Muscle of leg (tissue), 11 donors: ENCODE measurements around the gene SULF2. TPM values are rescaled to one million over a fixed set of nuclear protein-coding genes. Genes with fewer than 3 reads are reported as not detected.

Source experiments
- DNase-seq: peaks from one replicate; pipeline ENCODE4 v3.0.0; 2013
- H3K27ac ChIP-seq: one replicate; pipeline ENCODE4 v1.5.1; 2013; ENCODE audit warnings: mild to moderate bottlenecking, low read length, control low read depth
- H3K27me3 ChIP-seq: one replicate; pipeline ENCODE4 v1.6.1; 2013; ENCODE audit warnings: low read length; ENCODE audit not compliant: control insufficient read depth, insufficient read depth
- H3K36me3 ChIP-seq: one replicate; pipeline ENCODE4 v1.6.1; 2013; ENCODE audit warnings: low read length; ENCODE audit not compliant: control insufficient read depth, insufficient read depth
- H3K4me1 ChIP-seq: one replicate; pipeline ENCODE4 v1.6.1; 2013; ENCODE audit warnings: low read length; ENCODE audit not compliant: control insufficient read depth, insufficient read depth
- H3K4me3 ChIP-seq: one replicate; pipeline ENCODE4 v1.5.1; 2013; ENCODE audit warnings: low read length, control low read depth
- H3K9me3 ChIP-seq: replicated peaks from 2 replicates; pipeline ENCODE4 v1.6.1; 2013; ENCODE audit warnings: low read depth, low read length; ENCODE audit not compliant: control insufficient read depth
- WGBS: methylation state at CpG from one replicate; pipeline ENCODE4 v1.1.5; 2013; ENCODE audit warnings: missing lambda C conversion rate; ENCODE audit not compliant: insufficient coverage; 5-methylcytosine and 5-hydroxymethylcytosine counted together
- polyA plus RNA-seq, 8 donors: library from polyadenylated mRNA; unstranded; fragments of 120-200 nt; gene quantifications; one replicate each; pipeline versions ENCODE4 v1.2.1 to v1.2.3, GENCODE V29; 2013; ENCODE audit warnings: inconsistent platforms in 1 of 8, low replicate concordance in 1 of 8; ENCODE audit not compliant: insufficient read length in 8 of 8, insufficient read depth in 1 of 8
- total RNA-seq: library from RNA; stranded (reverse); fragments of 120-200 nt; gene quantifications from one replicate; pipeline ENCODE4 v1.2.4, GENCODE V29; 2013

Gene SULF2
- total and polyA plus RNA-seq, 9 donors, result 31.6 to 121 (median 56.4) TPM

GRCh38 chr20:47753576-47754387 lies 31.5 kb downstream of the SULF2 start:
- no peaks in the 10 kb centered on the region for H3K36me3 ChIP-seq
- H3K4me3 ChIP-seq, result no peak overlapping the region
- no peak overlapping the region for H3K27ac ChIP-seq
- peaks cover 18% of the 10 kb centered on the region for H3K4me1 ChIP-seq
- H3K27me3 ChIP-seq, result peaks cover 7% of the 10 kb centered on the region
- WGBS, result 57% methylated on average over 5 of the region's 14 CpGs
- H3K9me3 ChIP-seq, result no peaks in the 10 kb centered on the region
- DNase-seq, result no peak

- no peak for DNase-seq
- peaks cover 5% of the 10 kb centered on the region for H3K27me3 ChIP-seq
- H3K9me3 ChIP-seq, result no peaks in the 10 kb centered on the region
- H3K4me1 ChIP-seq, result peaks cover 9% of the 10 kb centered on the region
- no peaks in the 10 kb centered on the region for H3K36me3 ChIP-seq
- no peak overlapping the region for H3K4me3 ChIP-seq
- no peak overlapping the region for H3K27ac ChIP-seq
- WGBS, result 84% methylated on average over 5 of the region's 5 CpGs
Observed at GRCh38 chr20:47751449-47751848, 33.8 kb downstream of the SULF2 start.

- H3K36me3 ChIP-seq, result no peaks in the 10 kb centered on the region
- DNase-seq, result peak; percentile 84
- no peak overlapping the region for H3K4me3 ChIP-seq
- peaks cover 5% of the 10 kb centered on the region for H3K27me3 ChIP-seq
- peaks cover 9% of the 10 kb centered on the region for H3K4me1 ChIP-seq
- 20% methylated on average over 2 of the region's 4 CpGs for WGBS
- H3K9me3 ChIP-seq, result no peaks in the 10 kb centered on the region
- peak overlapping the region; percentile 31 for H3K27ac ChIP-seq
Observed at GRCh38 chr20:47749339-47749738, 35.9 kb downstream of the SULF2 start.

GRCh38 chr20:47748823-47749222 lies 36.5 kb downstream of the SULF2 start:
- Histone ChIP-seq H3K27me3 (peaks cover 5% of the 10 kb centered on the region), H3K4me3 (no peak overlapping the region), H3K9me3 (no peaks in the 10 kb centered on the region), H3K4me1 (peaks cover 9% of the 10 kb centered on the region), H3K27ac (no peak overlapping the region), H3K36me3 (no peaks in the 10 kb centered on the region)
- no CpG with 5 or more reads among the region's 5 CpGs for WGBS
- DNase-seq, result no peak

- no peaks in the 10 kb centered on the region for H3K9me3 ChIP-seq
- 79% methylated on average over 6 of the region's 6 CpGs for WGBS
Observed at GRCh38 chr20:47748069-47748468, 37.2 kb downstream of the SULF2 start.

GRCh38 chr20:47747669-47748031 lies 37.6 kb downstream of the SULF2 start:
- H3K4me1 ChIP-seq, result peaks cover 9% of the 10 kb centered on the region
- no peak overlapping the region for H3K27ac ChIP-seq
- no peaks in the 10 kb centered on the region for H3K36me3 ChIP-seq
- peaks cover 5% of the 10 kb centered on the region for H3K27me3 ChIP-seq
- no peaks in the 10 kb centered on the region for H3K9me3 ChIP-seq
- DNase-seq, result no peak
- 66% methylated on average over 10 of the region's 10 CpGs for WGBS
- H3K4me3 ChIP-seq, result no peak overlapping the region

More at GRCh38 chr20:47748069-47748468, 37.2 kb downstream of the SULF2 start:
- no peak for DNase-seq
- H3K27me3 ChIP-seq, result peaks cover 5% of the 10 kb centered on the region
- no peak overlapping the region for H3K27ac ChIP-seq
- H3K4me1 ChIP-seq, result peaks cover 9% of the 10 kb centered on the region
- no peaks in the 10 kb centered on the region for H3K36me3 ChIP-seq
- no peak overlapping the region for H3K4me3 ChIP-seq

GRCh38 chr20:47744803-47745202 lies 40.5 kb downstream of the SULF2 start:
- DNase-seq, result no peak
- WGBS, result no CpG with 5 or more reads among the region's 4 CpGs
- no peak overlapping the region for H3K27ac ChIP-seq

GRCh38 chr20:47743671-47744070 lies 41.6 kb downstream of the SULF2 start:
- WGBS, result 96% methylated on average over 6 of the region's 7 CpGs
- Histone ChIP-seq H3K27me3 (peaks cover 7% of the 10 kb centered on the region), H3K4me1 (peaks cover 14% of the 10 kb centered on the region), H3K36me3 (no peaks in the 10 kb centered on the region), H3K9me3 (no peaks in the 10 kb centered on the region), H3K27ac (no peak overlapping the region), H3K4me3 (no peak overlapping the region)
- DNase-seq, result no peak

More at GRCh38 chr20:47744803-47745202, 40.5 kb downstream of the SULF2 start:
- Histone ChIP-seq H3K27me3 (peaks cover 7% of the 10 kb centered on the region), H3K4me3 (no peak overlapping the region), H3K36me3 (no peaks in the 10 kb centered on the region), H3K9me3 (no peaks in the 10 kb centered on the region), H3K4me1 (peaks cover 21% of the 10 kb centered on the region)

- no peaks in the 10 kb centered on the region for H3K9me3 ChIP-seq
- no peaks in the 10 kb centered on the region for H3K36me3 ChIP-seq
- peaks cover 14% of the 10 kb centered on the region for H3K4me1 ChIP-seq
- peak overlapping the region; percentile 69 for H3K27ac ChIP-seq
- 46% methylated on average over 16 of the region's 22 CpGs for WGBS
- no peak overlapping the region for H3K4me3 ChIP-seq
- peaks cover 2% of the 10 kb centered on the region for H3K27me3 ChIP-seq
- DNase-seq, result peak; percentile 79
Observed at GRCh38 chr20:47741669-47742608, 43.3 kb downstream of the SULF2 start.

GRCh38 chr20:47740862-47741184 lies 44.5 kb downstream of the SULF2 start:
- Histone ChIP-seq H3K27me3 (peaks cover 2% of the 10 kb centered on the region), H3K4me1 (peaks cover 14% of the 10 kb centered on the region), H3K4me3 (no peak overlapping the region), H3K36me3 (no peaks in the 10 kb centered on the region), H3K9me3 (no peaks in the 10 kb centered on the region), H3K27ac (no peak overlapping the region)
- DNase-seq, result no peak
- WGBS, result 49% methylated on average over 11 of the region's 11 CpGs
